A204.1 (cell line): ENCODE measurements around the gene HS3ST3B1.

Experiments
- FAIRE-seq: peaks from 2 replicates; lab custom pipeline; 2012; peaks lifted over from hg19 to GRCh38; lab: Jason Lieb, UNC

Gene HS3ST3B1

DNA sequence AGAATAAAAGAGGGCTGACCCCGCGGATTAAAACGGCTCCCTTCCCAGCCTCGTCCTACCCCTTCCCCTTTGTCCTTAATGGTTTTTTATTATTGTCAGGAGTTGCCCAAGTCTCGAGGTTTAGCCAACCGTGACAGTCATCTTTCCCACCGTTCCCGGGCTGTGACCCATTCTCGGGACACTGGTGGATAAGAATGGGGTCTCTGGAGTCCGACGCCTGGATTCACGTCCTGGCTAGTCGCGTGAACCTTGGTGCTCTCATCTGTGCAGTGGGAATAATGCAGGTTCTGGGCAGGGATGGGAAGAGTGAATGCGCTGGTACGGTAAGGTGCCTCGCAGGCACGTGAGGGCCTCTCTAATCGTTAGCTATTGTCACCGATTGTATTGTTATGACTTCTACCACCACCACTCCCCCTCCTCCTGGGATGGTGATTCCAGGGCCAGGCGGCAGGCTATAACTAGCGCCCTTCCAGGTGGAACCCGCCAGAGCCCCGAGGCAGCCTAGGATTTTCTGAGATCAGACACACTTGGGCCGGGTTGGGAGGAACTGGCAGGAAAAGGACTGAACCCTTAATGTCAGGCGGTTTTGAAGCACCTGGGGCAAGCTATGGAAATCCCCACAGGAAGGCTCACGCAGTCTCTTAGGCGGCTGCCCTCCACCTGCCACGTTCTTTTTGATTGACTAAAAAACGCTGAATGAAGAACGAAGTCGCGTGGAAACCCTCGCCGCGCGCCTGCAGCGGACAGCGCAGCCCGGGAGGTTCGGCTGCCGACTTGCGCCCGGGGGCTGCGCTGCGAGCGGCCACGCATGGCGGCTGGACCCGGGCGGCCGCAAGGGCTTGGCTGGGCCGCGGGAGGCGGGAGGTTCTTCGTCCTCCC is 2.7 kb downstream of the HS3ST3B1 start:
- FAIRE-seq: no peak

DNA sequence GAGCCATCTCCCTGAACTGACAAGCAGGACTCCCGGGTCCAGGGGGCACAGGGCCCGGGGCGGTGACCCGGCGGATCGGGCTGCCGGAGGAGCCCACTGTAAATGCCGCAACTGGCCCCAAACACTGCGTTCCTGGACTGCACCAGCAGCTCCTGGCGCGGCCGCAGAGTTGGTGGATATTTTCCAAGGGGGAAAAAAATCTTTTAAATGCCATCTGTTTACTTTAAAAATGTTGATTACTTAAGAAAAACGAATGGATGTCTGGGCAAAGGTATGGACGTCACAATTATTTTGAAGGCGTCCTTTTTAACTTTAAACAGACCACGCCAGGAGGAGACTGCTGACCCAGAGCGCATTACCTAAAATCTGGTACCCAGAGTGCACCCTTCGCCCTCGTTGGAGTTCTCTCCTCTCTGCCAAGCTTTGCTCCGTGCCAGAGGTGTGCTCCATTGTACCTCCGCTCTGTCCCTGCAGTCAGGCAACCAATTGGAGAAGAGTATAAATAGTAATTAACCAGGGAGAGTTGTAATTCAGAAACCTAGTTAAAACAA is 3.4 kb downstream of the HS3ST3B1 start:
- no peak for FAIRE-seq

DNA sequence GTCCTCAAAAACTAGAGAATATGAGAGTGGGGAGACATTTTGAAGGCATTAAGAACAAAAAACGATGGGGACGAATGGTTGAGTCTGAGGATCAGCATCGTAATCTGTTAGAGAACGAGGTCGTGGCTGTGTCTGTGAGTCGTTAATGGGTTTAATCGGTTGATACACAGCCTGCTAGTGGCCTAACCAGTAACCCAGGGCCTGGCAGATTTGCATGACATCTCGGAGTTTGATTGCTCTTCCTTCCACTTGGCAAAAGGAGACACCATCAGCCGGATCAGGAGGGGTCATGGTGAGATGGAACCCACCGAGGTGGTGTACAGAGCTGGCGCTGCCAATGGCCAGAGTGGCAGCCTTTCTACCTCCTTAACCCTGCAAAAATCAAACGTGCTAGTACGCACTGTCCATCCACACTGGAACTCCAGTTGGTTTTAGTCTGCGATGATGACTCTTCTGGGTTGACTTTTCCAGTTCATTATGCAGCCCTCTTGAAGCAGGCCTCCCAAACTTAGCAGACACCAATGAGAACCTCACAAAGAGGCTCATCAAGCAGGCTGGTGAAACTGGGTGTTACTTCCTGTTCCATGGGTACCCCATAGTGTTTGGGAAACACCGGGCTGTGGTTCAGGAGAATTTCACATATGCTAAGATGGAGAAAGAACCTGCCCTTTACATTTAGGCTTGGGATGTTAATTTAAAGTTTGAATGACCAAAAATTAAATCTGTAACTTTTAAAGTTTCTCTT is 4.1 kb downstream of the HS3ST3B1 start:
- no peak for FAIRE-seq

DNA sequence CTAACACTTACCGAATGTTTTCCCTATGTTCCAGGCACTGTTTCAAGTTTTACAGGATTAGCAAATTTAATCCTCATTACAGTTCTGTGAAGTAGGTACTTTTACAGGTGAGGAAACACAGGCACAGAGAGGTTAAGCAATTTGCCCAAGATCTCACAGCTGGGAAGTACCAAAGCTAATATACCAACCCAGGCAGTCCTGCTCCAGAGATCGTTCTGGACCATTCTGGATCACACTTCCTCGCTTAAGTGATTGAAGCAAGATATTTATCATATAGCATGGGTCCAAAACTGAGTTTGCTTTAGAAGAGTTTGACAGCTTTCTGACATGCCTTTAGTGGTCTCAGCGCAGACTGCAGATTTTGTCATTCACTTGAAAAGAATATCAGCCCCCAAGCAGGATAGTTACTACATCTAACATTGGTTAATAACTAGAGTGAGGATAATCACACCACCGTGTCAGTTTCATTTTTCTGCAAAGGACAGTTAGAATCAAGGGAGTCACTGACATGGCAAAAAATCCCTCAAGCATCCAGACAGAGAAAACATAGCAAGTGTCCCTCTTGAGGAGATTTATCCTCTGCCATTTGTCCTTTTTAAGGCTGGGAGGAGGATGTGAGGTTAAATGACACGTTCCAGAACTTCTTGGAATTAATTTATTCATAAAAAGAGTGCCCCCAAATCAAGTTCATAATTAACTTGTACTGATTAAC is 5.1 kb downstream of the HS3ST3B1 start:
- no peak for FAIRE-seq

DNA sequence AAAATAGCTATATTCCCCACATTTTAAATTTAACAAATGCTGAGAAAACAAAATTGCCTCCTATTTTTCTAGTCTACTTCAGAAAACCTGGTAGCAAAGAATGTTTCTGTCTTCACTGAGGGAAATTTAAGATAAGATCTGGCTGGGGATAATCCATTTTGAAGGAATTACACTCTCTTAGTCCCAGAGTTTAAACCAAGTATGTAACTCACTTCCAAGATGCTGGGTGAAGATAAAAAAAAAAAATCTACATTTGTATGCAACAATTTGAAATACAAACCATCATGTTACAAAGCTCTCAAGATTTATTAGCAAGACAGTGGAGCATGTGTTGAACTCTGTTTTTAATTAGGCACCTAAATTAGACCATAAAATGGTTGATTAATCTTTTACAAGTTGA is 5.7 kb downstream of the HS3ST3B1 start:
- FAIRE-seq: no peak

DNA sequence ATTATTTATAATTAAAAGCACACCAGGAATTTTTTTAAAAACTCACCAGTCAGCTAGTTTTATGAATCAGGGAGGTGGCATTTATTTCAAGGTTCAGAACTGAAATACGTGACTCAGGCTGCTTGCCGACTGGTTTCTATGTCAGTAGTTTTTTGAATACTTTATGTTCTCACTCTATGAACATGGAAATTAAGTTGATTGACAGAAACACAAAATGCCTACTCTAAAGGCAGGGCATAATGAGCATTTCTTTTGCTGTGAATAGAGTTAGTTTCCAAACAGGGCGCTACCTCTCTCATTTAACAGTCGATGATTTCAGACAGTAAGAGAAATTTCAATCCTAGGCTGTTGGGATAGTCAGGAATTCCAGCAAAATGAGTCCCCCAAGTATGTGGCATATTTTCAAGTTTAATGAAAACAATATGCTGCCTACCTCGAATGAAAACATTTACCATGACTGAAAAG is 6.7 kb downstream of the HS3ST3B1 start:
- no peak for FAIRE-seq

DNA sequence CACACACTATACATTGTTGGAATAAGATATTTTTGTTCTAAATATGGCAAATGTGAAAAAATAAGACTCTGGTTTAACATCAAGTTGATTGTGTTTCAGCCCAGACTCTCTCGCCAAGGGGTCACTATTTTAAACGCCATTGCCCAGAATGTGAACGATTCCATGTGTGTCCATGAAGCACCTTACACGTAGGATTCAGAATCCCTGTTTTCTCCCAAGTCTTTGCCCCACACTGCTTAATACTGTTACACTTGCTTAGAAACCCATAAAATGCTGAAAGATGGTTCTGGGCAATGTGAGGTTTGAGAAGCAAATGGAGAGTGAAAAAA is 7.7 kb downstream of the HS3ST3B1 start:
- FAIRE-seq: no peak

DNA sequence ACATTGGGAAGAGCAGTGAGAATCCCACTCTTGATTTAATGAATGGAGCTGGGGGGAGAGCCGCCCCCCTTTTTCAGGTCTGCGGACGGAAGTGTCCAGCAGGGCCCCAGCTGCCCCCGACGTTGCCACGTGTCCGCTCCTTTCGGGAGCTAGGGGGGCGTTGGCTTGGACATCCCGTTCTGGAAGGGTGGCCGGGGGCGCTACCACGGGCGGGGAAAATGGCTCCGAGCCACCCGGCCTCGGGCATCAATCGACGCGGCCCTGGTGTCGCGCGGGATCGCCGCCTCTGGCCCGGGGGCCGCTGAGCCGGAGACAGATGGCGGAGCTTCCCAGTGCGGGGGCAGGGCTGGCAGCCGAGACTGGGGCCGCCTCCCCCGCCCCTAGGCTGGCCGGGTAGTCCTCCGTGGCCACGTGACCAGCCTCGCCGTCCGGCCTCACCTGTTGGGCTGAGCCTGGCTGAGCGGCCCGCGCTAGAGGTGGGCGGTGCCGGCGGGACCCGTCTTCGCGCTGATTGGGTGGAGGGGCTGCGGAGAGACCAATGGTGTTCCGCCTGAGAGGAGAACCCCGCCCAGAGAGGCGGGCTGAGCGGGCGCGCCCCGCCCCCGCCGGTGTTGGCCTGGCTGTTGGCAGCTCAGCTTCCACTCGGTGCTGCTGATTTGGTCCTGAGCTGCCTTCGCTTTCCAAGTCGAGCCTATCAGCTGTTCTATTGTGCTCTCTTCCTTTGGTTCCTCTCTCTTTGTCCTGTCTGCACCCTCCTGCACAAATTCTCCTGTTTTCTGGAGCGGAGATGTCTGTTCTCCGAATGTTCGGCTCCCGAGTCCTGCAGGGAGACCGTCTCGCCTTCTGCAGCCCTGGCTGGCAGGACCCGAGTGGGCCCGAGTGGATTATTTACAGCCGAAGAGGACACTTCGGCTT is 8.3 kb downstream of the HS3ST3B1 start:
- no peak for FAIRE-seq

DNA sequence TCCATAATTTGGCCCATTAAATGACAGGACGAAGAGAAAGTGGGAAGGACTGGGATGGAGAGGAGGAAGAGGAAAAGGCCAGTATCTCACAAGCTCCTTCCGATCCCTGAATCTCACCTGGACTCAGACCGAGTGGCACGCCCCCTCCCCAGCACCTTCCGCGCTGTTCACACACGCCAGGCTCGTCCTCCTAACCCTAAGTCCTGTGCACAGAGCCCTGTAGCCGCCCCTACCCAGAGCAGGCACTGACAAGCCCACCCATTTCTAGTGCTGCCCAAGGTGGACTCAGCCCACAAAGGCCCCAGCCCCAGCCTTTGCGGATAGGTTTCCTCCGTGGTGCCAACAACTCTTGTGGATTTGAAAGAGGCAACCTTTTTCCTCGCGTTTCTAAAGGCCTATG is 9.2 kb downstream of the HS3ST3B1 start:
- no peak for FAIRE-seq

DNA sequence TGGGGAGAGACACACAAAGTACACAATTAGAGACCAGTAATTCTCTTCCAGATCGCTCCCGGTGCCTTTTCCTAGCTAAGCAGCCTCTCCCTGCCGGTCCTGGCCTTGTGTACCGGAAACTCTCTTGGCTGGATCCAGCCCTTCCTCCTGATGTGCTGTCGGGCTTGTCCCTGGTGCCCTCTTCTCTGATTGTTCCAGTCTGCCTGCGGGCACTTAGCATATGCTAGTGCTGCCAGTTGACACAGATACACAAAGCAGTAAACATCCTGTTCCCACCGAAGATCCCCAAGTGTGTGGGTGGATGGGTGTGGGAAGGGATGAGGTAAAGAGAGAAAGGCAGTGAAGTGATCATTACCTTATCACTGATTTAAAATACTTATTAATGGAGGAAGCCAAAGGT is 9.7 kb downstream of the HS3ST3B1 start:
- FAIRE-seq: no peak

DNA sequence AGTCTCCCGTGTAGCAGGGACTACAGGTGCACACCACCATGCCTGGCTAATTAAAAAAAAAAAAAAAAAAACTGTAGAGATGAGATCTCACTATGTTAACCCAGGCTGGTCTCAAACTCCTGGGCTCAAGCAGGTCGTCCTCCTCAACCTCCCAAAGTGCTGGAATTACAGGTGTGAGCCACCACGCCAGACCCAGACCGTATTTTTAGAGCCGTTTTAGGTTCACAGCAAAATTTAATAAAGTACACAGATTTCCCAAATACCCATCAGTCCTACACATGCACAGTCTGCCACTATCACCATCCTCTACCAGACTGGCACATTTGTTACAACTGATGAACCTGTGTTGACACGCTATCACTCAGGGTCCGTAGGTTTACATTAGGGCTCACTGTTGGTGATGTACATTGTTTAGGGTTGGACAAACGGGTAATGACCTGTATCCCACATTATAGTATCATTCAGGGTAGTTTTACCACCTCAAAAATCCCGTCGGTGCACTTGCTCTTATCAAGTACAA is 10.4 kb downstream of the HS3ST3B1 start:
- no peak for FAIRE-seq

DNA sequence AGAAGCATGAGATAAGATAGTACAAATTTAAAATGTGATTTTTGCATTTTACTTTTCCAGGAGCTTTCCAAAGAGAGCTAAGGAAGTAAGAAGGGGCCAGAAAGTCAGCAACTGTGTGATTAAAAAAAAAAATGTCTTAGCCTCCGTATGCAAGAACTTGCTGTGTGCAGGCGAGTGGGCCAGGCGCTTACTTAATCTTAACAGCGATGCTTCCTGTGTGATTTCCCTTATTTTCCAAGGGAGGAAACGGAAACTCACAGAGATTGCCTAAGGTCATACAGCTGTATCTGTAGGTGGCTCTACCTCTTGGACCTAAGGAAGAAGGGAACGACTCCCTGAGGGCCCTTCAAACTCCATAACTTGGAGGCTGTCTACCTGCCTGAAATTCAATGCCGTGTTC is 11.1 kb downstream of the HS3ST3B1 start:
- FAIRE-seq: no peak

DNA sequence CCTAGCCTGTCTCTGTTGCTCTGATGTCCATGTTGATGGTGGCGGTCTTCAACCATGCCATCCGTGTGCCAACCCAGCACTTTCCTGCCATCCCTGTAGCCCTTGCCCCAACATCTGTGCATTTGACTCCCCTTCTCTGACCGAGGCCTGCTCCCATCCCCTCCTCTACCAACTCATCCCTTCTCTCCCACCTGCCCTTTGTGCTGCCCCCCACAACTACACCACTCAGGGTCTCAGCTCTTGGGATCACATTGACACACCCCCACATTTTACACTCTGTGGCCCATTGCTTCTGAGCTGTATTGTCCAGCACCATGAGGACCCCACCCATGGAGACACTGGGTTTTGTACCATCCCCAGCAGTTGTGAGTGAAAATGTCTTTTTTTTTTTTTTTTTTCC is 11.6 kb downstream of the HS3ST3B1 start:
- no peak for FAIRE-seq

DNA sequence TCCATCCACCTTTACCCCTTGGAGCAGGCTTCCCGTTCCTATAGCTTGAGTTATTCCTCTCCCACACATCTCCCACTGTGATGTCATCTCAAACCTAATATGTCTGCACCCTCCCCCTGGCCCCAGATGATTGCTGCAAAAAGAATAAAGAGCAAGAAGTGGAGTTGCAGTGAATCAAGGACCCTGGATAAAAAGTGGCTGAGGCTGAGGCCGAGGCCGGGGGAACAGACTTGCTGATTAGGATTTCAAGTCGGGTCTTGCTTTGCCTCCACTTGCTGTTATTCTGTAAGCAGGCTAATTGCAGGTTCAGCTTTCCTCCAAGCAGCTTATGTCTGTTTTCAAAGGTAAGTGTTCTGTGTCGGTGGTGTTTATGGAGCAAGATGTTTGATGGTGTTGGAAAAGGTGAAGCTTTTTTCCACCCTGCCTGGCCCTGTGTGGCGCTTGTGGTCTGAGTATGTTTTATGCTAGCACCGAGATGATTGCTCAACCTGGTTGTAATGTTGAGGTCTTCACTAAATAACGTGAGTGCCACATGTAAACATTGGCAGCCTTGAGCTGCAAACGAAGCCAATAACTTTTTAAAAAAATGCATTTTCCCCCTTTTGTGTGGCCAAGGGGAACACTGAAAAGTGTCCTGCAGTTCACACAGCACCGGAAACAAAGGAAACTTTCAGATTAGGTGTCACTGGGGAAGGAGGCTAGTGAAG is 15.4 kb downstream of the HS3ST3B1 start:
- FAIRE-seq: no peak

DNA sequence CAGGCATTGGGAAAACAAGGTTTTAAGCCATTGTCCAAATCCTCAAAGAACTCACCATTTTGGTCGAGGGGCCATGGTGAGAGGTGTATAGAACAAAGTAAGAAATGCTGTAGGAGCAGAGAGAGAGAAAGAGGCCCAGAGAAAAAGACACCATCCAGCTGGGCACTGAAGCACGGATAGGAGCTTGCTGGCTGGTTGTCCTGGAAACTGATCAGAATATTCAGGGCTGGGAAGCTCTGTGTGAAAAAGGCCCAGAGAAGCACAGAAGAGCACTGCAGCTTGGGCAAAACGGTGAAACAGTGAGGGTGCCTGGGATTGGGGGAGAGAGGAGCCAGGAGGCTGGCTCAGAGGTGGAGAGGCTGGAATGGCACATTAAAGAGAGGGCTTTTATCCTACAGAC is 16.5 kb downstream of the HS3ST3B1 start:
- FAIRE-seq: no peak

DNA sequence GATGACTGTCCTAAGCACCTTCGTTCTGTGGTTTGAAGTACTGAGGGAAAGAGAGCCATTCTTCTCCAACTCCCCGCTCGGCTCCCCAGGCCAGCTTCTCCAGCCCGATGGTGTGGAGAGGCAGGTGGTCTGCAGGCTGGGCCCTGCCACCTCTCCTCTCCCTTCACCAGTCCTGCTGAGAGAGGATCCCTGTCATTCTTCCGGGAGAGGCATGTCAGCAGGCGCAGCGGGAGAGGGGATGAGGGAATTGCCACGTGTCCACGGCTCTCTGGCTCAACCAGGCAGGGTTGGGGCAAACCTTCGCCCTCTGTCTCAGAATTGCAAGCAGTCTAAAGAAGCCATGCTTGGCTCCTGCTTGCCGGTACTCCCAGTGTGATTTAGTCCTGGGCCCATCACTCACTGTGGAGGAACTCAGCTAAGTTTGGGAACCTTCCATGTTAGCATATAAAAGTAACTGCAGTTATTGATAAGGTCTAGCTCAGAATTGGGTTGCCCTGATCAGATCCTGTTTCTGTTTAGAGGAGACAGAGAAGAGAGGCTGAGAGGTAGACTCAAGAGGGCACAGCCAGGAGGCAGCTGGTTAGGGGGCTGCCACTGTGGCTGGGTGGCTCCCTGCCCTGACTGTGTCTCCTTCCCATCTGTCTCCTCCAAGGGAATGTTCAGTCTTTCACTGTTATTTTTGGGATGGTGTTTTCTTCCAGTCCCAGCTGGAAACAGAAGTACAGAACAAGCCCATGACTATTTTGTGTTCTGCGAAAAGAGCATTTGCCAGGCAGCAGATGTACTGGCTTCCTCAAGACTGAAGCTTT is 17.4 kb downstream of the HS3ST3B1 start:
- no peak for FAIRE-seq

DNA sequence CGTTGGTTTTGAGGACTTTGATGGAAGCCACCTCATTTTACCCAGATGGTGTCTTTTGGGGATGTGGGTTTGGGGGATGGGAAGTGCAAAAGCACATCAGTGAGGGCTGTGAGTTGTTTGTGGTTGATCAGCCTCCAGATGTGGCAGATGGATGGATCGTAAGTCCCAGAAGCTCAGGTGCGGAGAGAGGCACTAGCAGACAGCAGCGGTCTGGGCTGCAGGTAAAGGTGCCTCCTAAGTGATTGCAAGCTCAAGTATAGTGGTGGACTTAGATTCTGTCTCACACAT is 18.0 kb downstream of the HS3ST3B1 start:
- no peak for FAIRE-seq

DNA sequence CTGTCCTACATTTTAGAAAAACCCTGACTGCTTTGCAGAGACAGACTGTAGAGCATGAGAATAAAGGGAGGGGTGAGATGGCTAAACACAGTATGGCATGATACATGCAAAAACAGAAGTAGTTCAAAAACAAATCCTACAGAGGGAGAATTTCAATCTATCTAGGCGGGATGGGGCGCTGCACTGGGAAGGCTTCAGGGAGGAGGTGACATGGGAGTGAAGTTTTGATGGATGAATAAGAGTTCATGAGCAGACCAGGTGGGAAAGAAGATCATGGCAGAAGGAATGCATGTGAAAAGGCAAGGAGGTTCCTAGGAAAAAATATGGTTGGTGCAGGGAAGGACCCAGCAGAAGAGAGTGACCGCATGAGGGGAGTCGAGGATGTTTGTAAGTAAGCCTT is 19.2 kb downstream of the HS3ST3B1 start:
- no peak for FAIRE-seq

DNA sequence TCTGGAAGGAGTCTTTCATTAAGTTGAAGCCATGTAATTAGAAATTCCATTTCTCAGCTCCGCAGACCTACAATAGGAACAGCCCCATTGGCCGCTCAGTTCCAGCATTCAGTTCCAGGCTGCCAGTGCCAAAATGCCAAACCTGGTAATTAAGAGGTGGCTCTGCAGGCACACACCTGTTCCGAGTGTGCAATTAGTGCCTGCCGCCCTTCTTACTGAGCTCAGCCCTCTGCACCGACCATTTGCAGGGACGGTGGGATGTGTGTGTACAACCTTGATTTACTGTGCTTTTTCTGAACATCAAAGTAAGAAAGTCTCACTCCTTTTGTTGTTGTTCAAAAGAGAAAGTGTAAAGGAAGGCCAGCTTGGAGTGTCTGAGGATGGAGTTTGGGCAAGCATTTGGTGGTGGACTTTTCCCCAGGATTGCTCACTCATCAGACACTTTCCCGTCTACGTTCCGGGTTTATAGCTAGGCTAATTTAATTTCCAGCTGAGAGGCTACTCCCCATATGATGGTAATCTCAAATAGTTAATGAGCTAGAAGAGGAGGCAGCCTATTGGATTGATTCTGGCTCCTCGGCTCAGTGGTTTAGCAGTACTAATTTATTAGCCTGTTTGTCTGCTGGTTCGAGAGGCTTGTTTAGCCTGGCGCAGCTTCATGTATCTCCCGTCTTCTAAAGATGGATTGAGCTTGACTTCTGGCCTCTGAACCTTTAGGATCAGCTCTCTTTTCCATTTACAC is 20.0 kb downstream of the HS3ST3B1 start:
- FAIRE-seq: no peak
